GM15510 (cell line): ENCODE results near the gene CHMP4A.

Source experiments
- POLR2A ChIP-seq: IDR thresholded peaks from 3 replicates; pipeline ENCODE4 v1.6.1; 2011; ENCODE audit warnings: borderline replicate concordance; ENCODE audit not compliant: insufficient read length; ENCODE audit errors: extremely low read depth

The CHMP4A gene

GRCh38 chr14:24212924-24213865 lies at the start of gene CHMP4A:
TSS of gene CHMP4A (minus strand) at chr14:24213488. CDS start at chr14:24213439, 49 bp downstream.
- peak; percentile 92 for TF ChIP-seq POLR2A

DNA sequence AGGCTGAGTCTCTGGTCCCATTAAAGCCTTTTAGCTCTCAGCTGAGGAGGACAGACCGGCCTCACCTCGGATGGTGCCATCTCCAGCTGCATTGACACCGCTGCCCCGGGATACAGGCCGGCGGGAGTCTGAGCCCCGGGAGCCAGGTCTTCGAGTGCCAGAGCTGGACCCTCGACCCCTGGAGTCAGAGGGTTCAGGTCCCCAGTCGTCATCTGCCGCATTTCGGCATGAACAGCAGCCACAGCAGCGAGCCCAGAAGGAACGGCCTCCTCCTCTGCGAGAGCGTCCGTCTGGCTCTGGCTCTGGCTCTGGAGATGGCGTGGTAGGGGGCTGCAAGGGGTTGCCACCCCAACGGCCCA lies 48.7 kb upstream of the CHMP4A start:
- no peak for TF ChIP-seq POLR2A

DNA sequence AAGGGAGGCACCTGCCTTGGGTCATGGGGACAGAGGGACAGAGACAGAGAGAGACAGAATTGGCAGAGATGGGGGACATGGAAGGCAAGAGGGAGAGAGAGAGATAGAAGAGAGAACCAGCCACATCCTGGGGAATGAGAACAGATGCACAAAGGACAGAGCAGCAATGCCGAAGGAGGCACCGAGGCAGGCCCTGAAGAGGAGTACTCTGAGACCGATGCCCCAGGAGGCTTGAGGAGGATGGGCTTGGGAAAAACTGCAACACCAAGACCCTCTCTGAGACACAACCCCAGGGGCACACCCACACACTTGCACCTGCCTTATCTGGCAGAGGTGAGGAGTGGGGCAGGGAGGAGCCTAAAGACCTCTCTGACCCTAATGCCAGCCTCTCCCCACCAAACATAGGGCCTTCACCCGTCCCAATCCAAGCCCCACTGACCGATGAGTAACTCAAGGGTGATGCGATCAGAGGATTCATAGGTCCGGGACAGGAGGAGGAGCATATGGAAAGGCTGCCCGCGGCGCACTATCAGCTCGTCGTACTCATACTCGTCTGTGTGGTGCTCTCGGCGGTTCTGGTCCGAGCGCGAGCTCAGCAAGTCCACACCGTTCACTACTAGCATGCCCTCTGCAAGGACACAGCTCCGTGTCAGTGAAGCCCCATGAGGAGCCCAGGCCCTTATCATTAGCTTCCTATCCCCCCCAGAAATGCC lies 48.1 kb upstream of the CHMP4A start:
- TF ChIP-seq POLR2A: no peak

DNA sequence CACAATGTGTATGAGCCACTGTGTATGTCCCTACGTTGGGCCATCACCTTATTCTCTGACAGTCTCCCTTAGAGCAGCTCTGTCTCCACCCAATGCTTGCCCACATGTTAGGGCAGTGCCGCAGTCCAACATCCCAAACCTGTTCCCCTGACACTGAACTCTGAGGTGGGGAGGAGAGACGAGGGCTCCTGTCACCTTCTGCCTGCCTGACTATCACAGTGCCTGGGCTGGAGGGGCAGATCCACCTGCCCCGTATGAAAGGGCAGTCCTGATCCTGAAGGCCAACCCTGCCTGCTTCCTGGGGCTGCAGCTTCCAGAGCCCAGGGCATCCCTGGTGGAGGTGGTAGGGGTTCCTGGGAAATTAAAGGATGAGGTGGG lies 47.5 kb upstream of the CHMP4A start:
- TF ChIP-seq POLR2A: no peak

- no peak for TF ChIP-seq POLR2A
Measured at GRCh38 chr14:24260026-24260779, 46.9 kb upstream of the CHMP4A start.

GRCh38 chr14:24259282-24260025 lies 46.2 kb upstream of the CHMP4A start:
- TF ChIP-seq POLR2A: no peak

DNA sequence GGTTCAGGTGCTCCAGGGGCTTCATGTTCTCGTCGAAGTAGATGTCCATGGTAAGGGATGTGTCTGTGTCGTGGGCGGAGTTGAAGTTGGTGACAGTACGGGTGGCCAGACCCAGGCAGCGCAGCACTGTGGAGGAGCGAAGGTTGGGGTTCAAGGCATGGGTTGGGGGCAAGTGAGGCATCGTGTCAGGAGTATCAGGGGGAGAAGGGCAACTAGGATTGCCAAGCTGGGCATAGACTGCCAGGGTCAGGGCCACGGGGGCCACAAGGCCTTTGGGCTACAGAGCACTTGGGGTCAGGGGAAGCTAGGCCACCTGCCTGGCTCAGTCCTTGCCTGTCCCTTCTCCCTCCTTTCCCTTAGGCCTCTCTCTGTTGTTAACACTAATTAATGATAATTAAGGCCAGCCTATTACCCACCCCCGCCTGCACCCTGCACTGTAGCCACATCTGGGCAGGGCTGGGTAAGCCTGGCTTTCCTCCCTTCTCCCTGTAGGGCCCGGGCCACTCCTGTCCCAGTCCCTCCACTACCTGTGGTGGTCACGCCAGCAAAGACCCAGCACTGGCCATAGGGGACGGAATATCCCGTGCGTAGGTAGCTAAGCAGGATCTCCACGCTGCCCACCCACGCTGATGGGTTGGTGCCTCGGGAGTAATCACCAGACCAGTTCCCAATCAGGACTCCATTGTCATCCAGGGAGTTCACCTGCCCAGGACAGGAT lies 45.4 kb upstream of the CHMP4A start:
- no peak for TF ChIP-seq POLR2A

DNA sequence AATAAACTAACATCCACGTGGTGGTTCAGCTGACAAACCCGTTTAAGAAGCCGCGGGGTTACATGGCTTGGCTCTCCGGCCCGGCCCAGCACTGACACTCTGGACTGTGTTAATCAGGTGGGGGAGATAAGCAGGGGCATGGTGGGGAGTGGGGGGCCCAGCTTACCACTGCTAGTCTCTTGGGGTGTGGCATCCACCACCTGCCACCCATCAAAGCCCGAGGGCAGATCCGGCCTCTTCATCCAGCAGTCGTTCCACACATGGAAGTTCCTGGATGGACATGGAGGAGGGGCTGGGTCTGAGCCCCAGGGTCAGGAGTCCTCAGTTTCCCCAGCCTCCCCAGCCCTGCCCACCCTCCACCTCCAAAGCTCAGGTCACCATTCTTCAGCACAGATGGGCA lies 44.8 kb upstream of the CHMP4A start:
- no peak for TF ChIP-seq POLR2A

GRCh38 chr14:24256960-24257359 lies 43.7 kb upstream of the CHMP4A start:
- no peak for TF ChIP-seq POLR2A

GRCh38 chr14:24255931-24256711 lies 42.8 kb upstream of the CHMP4A start:
- TF ChIP-seq POLR2A: no peak

- no peak for TF ChIP-seq POLR2A
Measured at GRCh38 chr14:24255438-24255837, 42.1 kb upstream of the CHMP4A start.

- TF ChIP-seq POLR2A: no peak
Measured at GRCh38 chr14:24254630-24255392, 41.5 kb upstream of the CHMP4A start.
